ENCODE results near the gene SPATA4.

DNA sequence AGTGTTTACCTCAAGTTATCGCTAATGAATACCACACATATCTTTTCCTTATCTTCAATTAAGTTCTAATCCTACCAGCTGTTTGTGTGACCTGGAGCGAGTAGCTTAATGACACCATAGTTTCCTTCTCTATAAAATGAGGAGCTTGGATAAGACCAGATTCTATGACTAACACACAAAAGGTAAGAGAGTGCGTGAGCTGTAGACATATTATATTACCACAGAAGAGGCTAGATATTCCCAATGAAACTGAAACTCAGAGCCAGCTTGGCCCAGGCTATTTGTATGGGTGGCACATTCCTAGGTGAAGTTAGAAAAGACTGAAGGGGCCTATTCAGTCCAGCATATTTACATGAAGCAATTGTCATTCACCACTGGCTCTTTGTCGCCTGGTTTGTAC is 43.4 kb upstream of the SPATA4 start:
- no peak for TF ChIP-seq POLR2AphosphoS5 (IDR thresholded peaks at IDR 0.05; ENCODE audit: borderline replicate concordance, low read depth, low read length)
- no peak for TF ChIP-seq EZH2 (IDR thresholded peaks at IDR 0.05)
